ENCODE results near the gene AHRR. TPM values are rescaled to one million over a fixed set of nuclear protein-coding genes. Genes with fewer than 3 reads are reported as not detected.
A peak's percentile ranks its signal among the peaks of the same experiment; 100 is the strongest.
"Not testable (repeated sequence)": the region's sequence is repeated elsewhere in the genome, so short reads cannot be mapped to it uniquely, and the experiment has no call there.

Gene AHRR
- total and polyA plus RNA-seq, 12 donors = 0.07 to 1.2 (median 0.33) TPM; not detected in 2

DNA sequence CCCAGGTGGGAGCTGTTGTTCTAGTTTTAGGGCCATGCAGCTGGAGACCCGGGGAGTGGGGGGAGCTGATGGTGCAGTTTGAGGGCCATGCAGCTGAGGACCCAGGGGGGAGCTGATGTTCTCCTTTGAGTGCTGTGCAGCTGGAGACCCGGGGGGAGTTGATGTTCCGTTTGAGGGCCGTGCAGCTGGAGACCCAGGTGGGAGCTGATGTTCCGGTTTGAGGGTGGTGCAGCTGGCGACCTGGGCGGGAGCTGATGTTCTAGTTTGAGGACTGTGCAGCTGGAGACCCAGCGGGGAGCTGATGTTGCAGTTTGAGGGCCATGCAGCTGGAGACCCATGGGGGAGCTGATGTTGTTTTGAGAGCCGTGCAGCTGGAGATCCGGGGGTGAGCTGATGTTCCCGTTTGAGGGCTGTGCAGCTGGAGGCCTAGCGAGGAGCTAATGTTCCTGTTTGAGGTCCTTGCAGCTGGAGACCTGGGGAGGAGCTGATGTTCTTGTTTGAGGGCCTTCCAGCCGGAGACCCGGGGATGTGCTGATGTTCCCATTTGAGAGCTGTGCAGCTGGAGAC, 35.4 kb upstream of the AHRR start:
- 93% methylated on average over 14 of the region's 14 CpGs for WGBS, 2 donors
- H3K27ac ChIP-seq = no peak overlapping the region
- TF ChIP-seq, protein P1, sequence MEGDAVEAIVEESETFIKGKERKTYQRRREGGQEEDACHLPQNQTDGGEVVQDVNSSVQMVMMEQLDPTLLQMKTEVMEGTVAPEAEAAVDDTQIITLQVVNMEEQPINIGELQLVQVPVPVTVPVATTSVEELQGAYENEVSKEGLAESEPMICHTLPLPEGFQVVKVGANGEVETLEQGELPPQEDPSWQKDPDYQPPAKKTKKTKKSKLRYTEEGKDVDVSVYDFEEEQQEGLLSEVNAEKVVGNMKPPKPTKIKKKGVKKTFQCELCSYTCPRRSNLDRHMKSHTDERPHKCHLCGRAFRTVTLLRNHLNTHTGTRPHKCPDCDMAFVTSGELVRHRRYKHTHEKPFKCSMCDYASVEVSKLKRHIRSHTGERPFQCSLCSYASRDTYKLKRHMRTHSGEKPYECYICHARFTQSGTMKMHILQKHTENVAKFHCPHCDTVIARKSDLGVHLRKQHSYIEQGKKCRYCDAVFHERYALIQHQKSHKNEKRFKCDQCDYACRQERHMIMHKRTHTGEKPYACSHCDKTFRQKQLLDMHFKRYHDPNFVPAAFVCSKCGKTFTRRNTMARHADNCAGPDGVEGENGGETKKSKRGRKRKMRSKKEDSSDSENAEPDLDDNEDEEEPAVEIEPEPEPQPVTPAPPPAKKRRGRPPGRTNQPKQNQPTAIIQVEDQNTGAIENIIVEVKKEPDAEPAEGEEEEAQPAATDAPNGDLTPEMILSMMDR (IDR thresholded peaks at IDR 0.05) = no peak

GRCh38 chr5:290200-290599, 31.3 kb upstream of the AHRR start:
- intact Hi-C loops (cut with DNase I); H3K9me3 ChIP-seq; DNase-seq; ATAC-seq; H3K27me3 ChIP-seq; H3K27ac ChIP-seq; H3K4me1 ChIP-seq; H3K4me3 ChIP-seq: not testable (repeated sequence)
- 85 to 88% methylated on average over 13 of the region's 13 CpGs for WGBS, 2 donors
- peaks cover 0 to 35% (median 0%) of the 10 kb centered on the region in 9 donors for H3K36me3 ChIP-seq

More for the DNA sequence above, 35.4 kb upstream of the AHRR start:
- Histone ChIP-seq H3K27me3 (no peaks in the 10 kb centered on the region), H3K4me1 (no peaks in the 10 kb centered on the region), H3K4me3 (no peak overlapping the region), H3K9me3 (no peaks in the 10 kb centered on the region), H3K36me3 (peaks cover 0 to 45% (median 0%) of the 10 kb centered on the region in 9 donors)
- ATAC-seq (peak in 1 of 8 donors; percentile 19), DNase-seq (no peak)
- intact Hi-C loops (cut with DNase I) = no loop called here

DNA sequence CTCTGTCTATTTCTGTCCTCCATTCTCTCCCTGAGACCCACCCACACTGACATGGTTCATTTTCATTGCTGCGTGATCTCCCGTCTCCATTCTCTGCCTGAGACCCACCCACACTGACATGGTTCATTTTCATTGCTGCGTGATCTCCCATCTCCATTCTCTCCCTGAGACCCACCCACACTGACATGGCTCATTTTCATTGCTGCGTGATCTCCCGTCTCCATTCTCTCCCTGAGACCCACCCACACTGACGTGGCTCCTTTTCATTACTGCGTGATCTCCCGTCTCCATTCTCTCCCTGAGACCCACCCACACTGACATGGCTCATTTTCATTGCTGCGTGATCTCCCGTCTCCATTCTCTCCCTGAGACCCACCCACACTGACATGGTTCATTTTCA, 30.2 kb upstream of the AHRR start:
- H3K9me3 ChIP-seq; H3K27me3 ChIP-seq; H3K27ac ChIP-seq; DNase-seq; H3K4me1 ChIP-seq; H3K4me3 ChIP-seq; ATAC-seq; intact Hi-C loops (cut with DNase I): not testable (repeated sequence)
- peaks cover 0 to 25% (median 0%) of the 10 kb centered on the region in 9 donors for H3K36me3 ChIP-seq
- WGBS, 2 donors = 98 to 99% methylated on average over 10 of the region's 10 CpGs

DNA sequence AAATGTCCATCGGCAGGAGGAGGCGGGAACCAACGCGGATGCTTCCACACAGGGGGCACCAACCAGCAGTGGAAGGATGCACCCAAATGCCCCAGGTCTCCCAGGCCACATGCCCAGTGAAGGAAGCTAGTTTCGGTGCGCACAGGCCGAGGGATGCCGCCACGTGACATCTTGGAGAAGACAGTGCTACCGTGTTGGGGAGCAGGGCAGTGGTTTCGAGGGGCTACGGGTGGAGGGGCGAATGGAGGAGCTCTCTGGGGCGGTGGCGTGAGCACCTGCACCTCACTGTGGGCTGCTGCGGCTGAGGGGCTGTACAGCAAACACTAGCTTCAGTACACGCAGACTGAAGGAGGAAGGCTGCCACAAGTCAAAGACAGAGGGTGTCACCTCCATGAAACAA, 26.7 kb upstream of the AHRR start:
- ATAC-seq; intact Hi-C loops (cut with DNase I); H3K4me3 ChIP-seq; H3K27ac ChIP-seq; H3K27me3 ChIP-seq; DNase-seq; H3K4me1 ChIP-seq; H3K9me3 ChIP-seq: not testable (repeated sequence)
- peaks cover 0 to 14% (median 0%) of the 10 kb centered on the region in 9 donors for H3K36me3 ChIP-seq
- 96 to 97% methylated on average over 13 to 17 of the region's 17 CpGs for WGBS, 2 donors

- H3K27me3 ChIP-seq; ATAC-seq; H3K4me1 ChIP-seq; H3K9me3 ChIP-seq; DNase-seq; H3K27ac ChIP-seq; H3K4me3 ChIP-seq; intact Hi-C loops (cut with DNase I): not testable (repeated sequence)
- 90 to 92% methylated on average over 10 of the region's 10 CpGs for WGBS, 2 donors
- H3K36me3 ChIP-seq = peaks cover 0 to 14% (median 0%) of the 10 kb centered on the region in 9 donors
These were observed 25.3 kb upstream of the AHRR start for GRCh38 chr5:296207-296606.

GRCh38 chr5:296954-297353, 24.6 kb upstream of the AHRR start:
- H3K27ac ChIP-seq; H3K4me1 ChIP-seq; DNase-seq; intact Hi-C loops (cut with DNase I); H3K9me3 ChIP-seq; H3K27me3 ChIP-seq; H3K4me3 ChIP-seq: not testable (repeated sequence)
- 83 to 90% methylated on average over 15 of the region's 16 CpGs for WGBS, 2 donors
- peaks cover 0 to 14% (median 0%) of the 10 kb centered on the region in 9 donors for H3K36me3 ChIP-seq
- ATAC-seq = peak in 1 of 8 donors; percentile 38

DNA sequence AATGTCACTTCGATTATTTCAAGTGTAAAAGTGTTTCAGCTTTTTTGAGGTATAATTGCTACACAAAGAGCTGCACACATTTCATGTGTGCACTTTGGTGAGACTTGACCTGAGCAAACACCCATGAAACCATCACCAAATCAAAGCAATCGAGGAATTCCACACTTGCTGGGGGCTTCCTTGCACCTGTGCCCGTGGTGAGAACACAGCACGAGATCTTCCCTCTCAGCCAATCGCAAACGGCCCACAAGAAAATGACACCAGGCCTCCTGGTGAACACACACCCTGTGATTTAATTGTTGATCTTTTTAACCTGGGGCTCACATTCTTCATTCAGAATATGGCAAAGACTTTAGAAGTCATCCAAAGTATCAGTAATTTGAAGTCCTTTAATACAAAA, 24.1 kb upstream of the AHRR start:
- DNase-seq; H3K4me3 ChIP-seq; intact Hi-C loops (cut with DNase I); H3K27ac ChIP-seq; ATAC-seq; H3K27me3 ChIP-seq; H3K9me3 ChIP-seq; H3K4me1 ChIP-seq: not testable (repeated sequence)
- 79 to 83% methylated on average over 6 of the region's 6 CpGs for WGBS, 2 donors
- H3K36me3 ChIP-seq = peaks cover 0 to 14% (median 0%) of the 10 kb centered on the region in 9 donors

DNA sequence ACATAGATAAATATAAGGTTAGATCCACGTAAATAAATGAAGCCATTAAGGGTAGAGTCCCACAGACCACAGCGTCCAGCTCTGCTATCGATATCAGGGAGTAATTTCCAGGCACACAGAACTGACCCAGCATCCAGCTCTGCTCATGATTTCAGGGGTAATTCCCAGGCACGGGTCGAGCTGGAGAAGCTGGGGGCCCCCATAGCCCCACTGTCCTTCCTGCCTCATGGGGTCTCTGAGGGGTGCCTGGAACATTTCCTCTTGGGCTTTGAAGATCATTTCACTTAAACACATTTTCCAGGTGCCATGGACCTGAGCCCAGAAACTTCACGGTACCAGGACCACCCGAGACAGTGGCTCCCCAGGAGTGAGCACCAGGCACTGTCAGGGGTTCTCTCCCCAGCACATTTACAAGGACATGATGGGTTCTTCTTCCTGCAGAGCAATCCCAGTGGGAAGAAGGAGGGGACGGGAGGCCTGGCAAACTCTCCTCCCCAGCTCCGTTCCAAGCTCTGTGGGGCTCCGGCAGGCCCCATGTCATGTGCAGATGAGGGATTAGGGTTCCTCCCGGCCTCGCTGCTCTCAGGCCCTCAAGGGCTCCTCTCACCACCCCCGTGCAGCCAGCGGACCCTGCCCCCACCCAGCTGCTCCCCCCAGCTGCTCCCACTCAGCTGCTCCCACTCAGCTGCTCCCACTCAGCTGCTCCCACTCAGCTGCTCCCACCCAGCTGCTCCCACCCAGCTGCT, 23.4 kb upstream of the AHRR start:
- H3K27me3 ChIP-seq; H3K4me3 ChIP-seq; H3K9me3 ChIP-seq; ATAC-seq; H3K4me1 ChIP-seq; H3K36me3 ChIP-seq; DNase-seq; intact Hi-C loops (cut with DNase I); H3K27ac ChIP-seq: not testable (repeated sequence)
- 74 to 80% methylated on average over 14 of the region's 14 CpGs for WGBS, 2 donors

All from heart right ventricle (tissue), 16 donors.